K562 (cell line): ENCODE results near the gene HSBP1L1. TPM values are rescaled to one million over a fixed set of nuclear protein-coding genes. Genes with fewer than 3 reads are reported as not detected.

Experiments
- E2F6 ChIP-seq, 2 experiments: IDR thresholded peaks; 2 replicates each; pipeline ENCODE4 v1.6.1; 2011; ENCODE audit warnings: borderline replicate concordance in 1 of 2, control low read depth in 1 of 2, low read depth in 1 of 2, low read length in 1 of 2, mild to moderate bottlenecking in 1 of 2, mixed read lengths in 1 of 2, moderate library complexity in 1 of 2; ENCODE audit not compliant: insufficient read depth in 1 of 2, insufficient read length in 1 of 2, poor library complexity in 1 of 2, severe bottlenecking in 1 of 2; ENCODE audit errors: extremely low read depth in 1 of 2
- FOSL1 ChIP-seq: fragments of 200-800 bp; sonication (Bioruptor generic); conservative IDR thresholded peaks from 2 replicates; pipeline ENCODE4 v1.6.1; 2016; ENCODE audit warnings: missing genetic modification characterization, missing compliant biosample characterization
- KLF10 ChIP-seq: fragments of 250-450 bp; sonication (Bioruptor Pico); IDR thresholded peaks from 2 replicates; pipeline ENCODE4 v1.6.1; 2021; ENCODE audit warnings: matching md5 sums
- MAX ChIP-seq: sonication (generic); formaldehyde crosslinking; IDR thresholded peaks from 2 replicates; pipeline ENCODE4 v1.9.0; 2022; ENCODE audit warnings: mild to moderate bottlenecking, missing genetic modification reagents
- NCOA4 ChIP-seq: fragments of 450-650 bp; IDR thresholded peaks from 2 replicates; pipeline ENCODE4 v1.6.1; 2018; ENCODE audit warnings: mild to moderate bottlenecking; ENCODE audit not compliant: partially characterized antibody
- NFE2L1 ChIP-seq: fragments of 450-650 bp; IDR thresholded peaks from 2 replicates; pipeline ENCODE4 v1.6.1; 2016; ENCODE audit warnings: missing genetic modification characterization, low read depth, mild to moderate bottlenecking, missing compliant biosample characterization, moderate library complexity, borderline replicate concordance
- SP1 ChIP-seq: sonication (generic); formaldehyde crosslinking; IDR thresholded peaks from 2 replicates; pipeline ENCODE4 v1.8.1; 2022; ENCODE audit warnings: mild to moderate bottlenecking, missing genetic modification reagents
- TAL1 ChIP-seq: fragments of 450-650 bp; IDR thresholded peaks from 2 replicates; pipeline ENCODE4 v1.6.1; 2016; ENCODE audit warnings: mild to moderate bottlenecking
- TCF7 ChIP-seq: sonication (generic); IDR thresholded peaks from 2 replicates; pipeline ENCODE4 v1.6.1; 2016; ENCODE audit warnings: antibody characterized with exemption, borderline replicate concordance
- WHSC1 ChIP-seq: IDR thresholded peaks from one replicate; pipeline ENCODE4 v1.6.1; 2012; ENCODE audit warnings: low read length, control low read depth, inconsistent platforms
- ZNF24 ChIP-seq: fragments of 450-650 bp; IDR thresholded peaks from 2 replicates; pipeline ENCODE4 v1.6.1; 2016
- ZNF324 ChIP-seq: fragments of 250-450 bp; sonication (Bioruptor Pico); IDR thresholded peaks from 2 replicates; pipeline ENCODE4 v1.4.0; 2020; ENCODE audit warnings: mild to moderate bottlenecking
- ZNF398 ChIP-seq: fragments of 250-450 bp; sonication (Bioruptor Pico); IDR thresholded peaks from 2 replicates; pipeline ENCODE4 v1.8.0; 2021; ENCODE audit warnings: moderate library complexity, mild to moderate bottlenecking, inconsistent platforms
- ZNF449 ChIP-seq: fragments of 250-450 bp; sonication (Bioruptor Pico); IDR thresholded peaks from 2 replicates; pipeline ENCODE4 v1.8.0; 2022; ENCODE audit warnings: moderate library complexity, mild to moderate bottlenecking, inconsistent platforms
- ZNF511 ChIP-seq: sonication (generic); formaldehyde crosslinking; IDR thresholded peaks from 2 replicates; pipeline ENCODE4 v1.8.0; 2022; ENCODE audit warnings: mild to moderate bottlenecking, missing genetic modification reagents
- polyA plus RNA-seq, 8 experiments: library from polyadenylated mRNA; depleted of rRNA in 4 of 8; stranded (reverse) in 5 of 8; unstranded in 3 of 8; fragments of >200 nt; fragmentation: Nextera tagmentation in 2 of 8; fragmentation: Illumina TruSeq in 1 of 8; extraction: Ambion mirVana in 2 of 8; extraction: Trizol in 1 of 8; gene quantifications; 2 replicates each; pipeline versions ENCODE4 v1.2.1 to v1.2.3, GENCODE V29; 2011 to 2014; ENCODE audit warnings: inconsistent platforms in 1 of 8, missing spikeins in 1 of 8
- total RNA-seq, 7 experiments: library from RNA; depleted of rRNA in 6 of 7; stranded (reverse); fragments of >200 nt in 6 of 7; fragmentation: Illumina TruSeq in 2 of 7; extraction: Trizol in 2 of 7; gene quantifications; 2 replicates each; pipeline versions ENCODE4 v1.2.1 to v1.2.3, GENCODE V29; 2011 to 2021; ENCODE audit warnings: low replicate concordance in 1 of 7
- TF ChIP-seq, protein P1 (sequence below): sonication (generic); formaldehyde crosslinking; IDR thresholded peaks from 2 replicates; pipeline ENCODE4 v1.8.1; 2023; ENCODE audit warnings: mild to moderate bottlenecking, missing genetic modification reagents
- TF ChIP-seq, protein P2 (sequence below): fragments of 450-650 bp; IDR thresholded peaks from 2 replicates; pipeline ENCODE4 v1.6.1; 2016; ENCODE audit warnings: borderline replicate concordance

HSBP1L1 gene
- total and polyA plus RNA-seq, 9 of the 15 experiments (the other 6 are each of a cell fraction or from before 2014, with no cell fraction given), result 0.24 to 0.36 TPM; not detected in 7

GRCh38 chr18:80009661-80010550, 45.5 kb downstream of the HSBP1L1 start (continued):
- TF ChIP-seq ZNF398 (CRISPR knock-in tag) (no peak), WHSC1 (no peak), NCOA4 (no peak), TCF7 (no peak), ZNF449 (CRISPR knock-in tag) (no peak), KLF10 (CRISPR knock-in tag) (no peak), SP1 (CRISPR knock-in tag) (no peak), TAL1 (no peak), E2F6 (IDR thresholded peaks at IDR 0.05; ENCODE audit: borderline replicate concordance in 1 of 2, extremely low read depth in 1 of 2, insufficient read depth in 1 of 2, insufficient read length in 1 of 2, low read depth in 1 of 2, low read length in 1 of 2, poor library complexity in 1 of 2, severe bottlenecking in 1 of 2) (peak in 1 of 2 experiments; percentile 69), MAX (CRISPR knock-in tag) (0 out of 2 replicates have a peak, but pooled peaks have one; percentile 17), FOSL1 (peak; percentile 68), ZNF511 (CRISPR knock-in tag) (no peak), ZNF324 (CRISPR knock-in tag) (no peak), ZNF24 (0 out of 2 replicates have a peak, but pooled peaks have one; percentile 6), NFE2L1 (tag) (no peak)
- TF ChIP-seq, protein P1, sequence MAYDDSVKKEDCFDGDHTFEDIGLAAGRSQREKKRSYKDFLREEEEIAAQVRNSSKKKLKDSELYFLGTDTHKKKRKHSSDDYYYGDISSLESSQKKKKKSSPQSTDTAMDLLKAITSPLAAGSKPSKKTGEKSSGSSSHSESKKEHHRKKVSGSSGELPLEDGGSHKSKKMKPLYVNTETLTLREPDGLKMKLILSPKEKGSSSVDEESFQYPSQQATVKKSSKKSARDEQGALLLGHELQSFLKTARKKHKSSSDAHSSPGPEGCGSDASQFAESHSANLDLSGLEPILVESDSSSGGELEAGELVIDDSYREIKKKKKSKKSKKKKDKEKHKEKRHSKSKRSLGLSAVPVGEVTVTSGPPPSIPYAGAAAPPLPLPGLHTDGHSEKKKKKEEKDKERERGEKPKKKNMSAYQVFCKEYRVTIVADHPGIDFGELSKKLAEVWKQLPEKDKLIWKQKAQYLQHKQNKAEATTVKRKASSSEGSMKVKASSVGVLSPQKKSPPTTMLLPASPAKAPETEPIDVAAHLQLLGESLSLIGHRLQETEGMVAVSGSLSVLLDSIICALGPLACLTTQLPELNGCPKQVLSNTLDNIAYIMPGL (CRISPR knock-in tag), result no peak
- TF ChIP-seq, protein P2, sequence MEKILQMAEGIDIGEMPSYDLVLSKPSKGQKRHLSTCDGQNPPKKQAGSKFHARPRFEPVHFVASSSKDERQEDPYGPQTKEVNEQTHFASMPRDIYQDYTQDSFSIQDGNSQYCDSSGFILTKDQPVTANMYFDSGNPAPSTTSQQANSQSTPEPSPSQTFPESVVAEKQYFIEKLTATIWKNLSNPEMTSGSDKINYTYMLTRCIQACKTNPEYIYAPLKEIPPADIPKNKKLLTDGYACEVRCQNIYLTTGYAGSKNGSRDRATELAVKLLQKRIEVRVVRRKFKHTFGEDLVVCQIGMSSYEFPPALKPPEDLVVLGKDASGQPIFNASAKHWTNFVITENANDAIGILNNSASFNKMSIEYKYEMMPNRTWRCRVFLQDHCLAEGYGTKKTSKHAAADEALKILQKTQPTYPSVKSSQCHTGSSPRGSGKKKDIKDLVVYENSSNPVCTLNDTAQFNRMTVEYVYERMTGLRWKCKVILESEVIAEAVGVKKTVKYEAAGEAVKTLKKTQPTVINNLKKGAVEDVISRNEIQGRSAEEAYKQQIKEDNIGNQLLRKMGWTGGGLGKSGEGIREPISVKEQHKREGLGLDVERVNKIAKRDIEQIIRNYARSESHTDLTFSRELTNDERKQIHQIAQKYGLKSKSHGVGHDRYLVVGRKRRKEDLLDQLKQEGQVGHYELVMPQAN, result no peak
